Measurements from ENCODE around the gene DIO3.

Gene DIO3

DNA sequence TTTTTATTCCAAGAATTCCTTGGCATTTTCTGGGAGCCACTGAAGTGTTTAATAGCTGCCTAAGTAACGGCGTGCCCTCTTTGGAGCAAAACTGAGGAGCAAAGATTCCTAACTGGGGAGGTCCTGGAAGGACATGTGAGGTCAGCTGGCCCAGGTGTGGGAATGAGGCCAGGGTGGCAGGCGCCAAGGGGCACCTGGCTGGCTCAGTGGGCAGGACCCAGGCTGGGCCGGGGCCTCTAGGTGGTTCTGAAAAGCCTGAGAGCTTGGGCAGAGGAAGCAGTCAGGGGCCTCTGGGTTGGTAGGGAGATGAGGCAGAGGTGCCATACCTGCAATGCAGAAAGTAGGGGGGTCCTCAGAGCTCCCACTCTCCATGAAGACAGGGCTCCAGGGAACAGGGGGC is 27.1 kb upstream of the DIO3 start:
- TF ChIP-seq POLR2AphosphoS5 (IDR thresholded peaks at IDR 0.05; ENCODE audit: low read depth, low read length) (no peak), SIN3A (IDR thresholded peaks at IDR 0.05; ENCODE audit: borderline replicate concordance, insufficient read depth, low read length) (no peak), TAF1 (IDR thresholded peaks at IDR 0.05; ENCODE audit: borderline replicate concordance, insufficient read depth, low read length) (no peak), FOXP2 (optimal IDR thresholded peaks at IDR 0.05; ENCODE audit: borderline replicate concordance, extremely low read depth, extremely low read length, insufficient read depth) (no peak)
- TF ChIP-seq, protein P1, sequence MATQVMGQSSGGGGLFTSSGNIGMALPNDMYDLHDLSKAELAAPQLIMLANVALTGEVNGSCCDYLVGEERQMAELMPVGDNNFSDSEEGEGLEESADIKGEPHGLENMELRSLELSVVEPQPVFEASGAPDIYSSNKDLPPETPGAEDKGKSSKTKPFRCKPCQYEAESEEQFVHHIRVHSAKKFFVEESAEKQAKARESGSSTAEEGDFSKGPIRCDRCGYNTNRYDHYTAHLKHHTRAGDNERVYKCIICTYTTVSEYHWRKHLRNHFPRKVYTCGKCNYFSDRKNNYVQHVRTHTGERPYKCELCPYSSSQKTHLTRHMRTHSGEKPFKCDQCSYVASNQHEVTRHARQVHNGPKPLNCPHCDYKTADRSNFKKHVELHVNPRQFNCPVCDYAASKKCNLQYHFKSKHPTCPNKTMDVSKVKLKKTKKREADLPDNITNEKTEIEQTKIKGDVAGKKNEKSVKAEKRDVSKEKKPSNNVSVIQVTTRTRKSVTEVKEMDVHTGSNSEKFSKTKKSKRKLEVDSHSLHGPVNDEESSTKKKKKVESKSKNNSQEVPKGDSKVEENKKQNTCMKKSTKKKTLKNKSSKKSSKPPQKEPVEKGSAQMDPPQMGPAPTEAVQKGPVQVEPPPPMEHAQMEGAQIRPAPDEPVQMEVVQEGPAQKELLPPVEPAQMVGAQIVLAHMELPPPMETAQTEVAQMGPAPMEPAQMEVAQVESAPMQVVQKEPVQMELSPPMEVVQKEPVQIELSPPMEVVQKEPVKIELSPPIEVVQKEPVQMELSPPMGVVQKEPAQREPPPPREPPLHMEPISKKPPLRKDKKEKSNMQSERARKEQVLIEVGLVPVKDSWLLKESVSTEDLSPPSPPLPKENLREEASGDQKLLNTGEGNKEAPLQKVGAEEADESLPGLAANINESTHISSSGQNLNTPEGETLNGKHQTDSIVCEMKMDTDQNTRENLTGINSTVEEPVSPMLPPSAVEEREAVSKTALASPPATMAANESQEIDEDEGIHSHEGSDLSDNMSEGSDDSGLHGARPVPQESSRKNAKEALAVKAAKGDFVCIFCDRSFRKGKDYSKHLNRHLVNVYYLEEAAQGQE (IDR thresholded peaks at IDR 0.05; ENCODE audit: insufficient read depth in 1 of 2, low read depth in 2 of 2, low read length in 2 of 2): no peak

DNA sequence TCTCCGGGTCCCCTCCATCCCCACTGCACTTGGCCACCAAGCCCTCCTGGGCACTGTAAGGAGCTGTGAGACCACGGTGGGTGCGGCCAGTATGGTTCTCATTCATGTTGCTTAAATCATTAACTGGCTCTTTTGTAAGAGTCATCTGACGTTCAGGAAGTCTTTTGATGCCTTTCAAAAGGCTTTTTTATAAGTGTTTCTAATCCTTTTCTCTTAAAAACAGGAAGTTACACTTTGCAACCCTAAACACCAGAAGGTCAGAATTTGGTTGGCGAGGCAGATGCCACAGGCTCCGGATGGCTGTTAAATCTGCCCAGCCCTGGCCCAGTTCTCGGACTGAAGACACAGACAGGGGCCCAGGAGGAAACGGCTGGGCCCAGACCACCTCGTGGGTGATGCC is 26.1 kb upstream of the DIO3 start:
- no peak for TF ChIP-seq TAF1 (IDR thresholded peaks at IDR 0.05; ENCODE audit: borderline replicate concordance, insufficient read depth, low read length)
- no peak for TF ChIP-seq POLR2AphosphoS5 (IDR thresholded peaks at IDR 0.05; ENCODE audit: low read depth, low read length)
- no peak for TF ChIP-seq SIN3A (IDR thresholded peaks at IDR 0.05; ENCODE audit: borderline replicate concordance, insufficient read depth, low read length)
- TF ChIP-seq FOXP2 (optimal IDR thresholded peaks at IDR 0.05; ENCODE audit: borderline replicate concordance, extremely low read depth, extremely low read length, insufficient read depth): no peak
- TF ChIP-seq, protein P1 (IDR thresholded peaks at IDR 0.05; ENCODE audit: insufficient read depth in 1 of 2, low read depth in 2 of 2, low read length in 2 of 2): no peak

DNA sequence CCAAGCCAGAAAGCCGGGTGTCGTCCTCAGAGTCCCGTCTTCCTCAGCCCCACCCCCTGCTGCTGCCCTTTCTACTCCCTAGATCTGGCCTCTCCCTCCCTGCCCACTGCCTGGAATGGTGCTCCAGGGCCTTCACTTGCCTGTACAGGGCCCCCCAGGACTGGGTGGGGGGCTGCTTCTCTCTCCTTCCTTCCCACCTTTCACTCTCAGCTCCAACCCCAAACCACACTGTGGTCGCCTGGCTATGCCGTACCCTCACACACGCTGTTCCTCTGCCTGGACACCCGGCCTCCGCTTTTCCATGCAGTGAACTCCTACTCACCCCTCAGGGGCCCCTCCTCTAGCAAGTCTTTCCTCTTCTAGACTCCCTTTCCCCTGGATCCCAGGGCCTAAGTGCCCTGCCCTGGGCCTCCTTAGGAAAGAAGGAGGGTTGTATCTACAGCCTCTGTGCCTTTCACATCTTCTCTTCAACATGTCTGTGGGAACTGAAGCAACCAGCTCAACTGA is 25.5 kb upstream of the DIO3 start:
- TF ChIP-seq POLR2AphosphoS5 (IDR thresholded peaks at IDR 0.05; ENCODE audit: low read depth, low read length) (no peak), FOXP2 (optimal IDR thresholded peaks at IDR 0.05; ENCODE audit: borderline replicate concordance, extremely low read depth, extremely low read length, insufficient read depth) (no peak), SIN3A (IDR thresholded peaks at IDR 0.05; ENCODE audit: borderline replicate concordance, insufficient read depth, low read length) (no peak), TAF1 (IDR thresholded peaks at IDR 0.05; ENCODE audit: borderline replicate concordance, insufficient read depth, low read length) (no peak)
- TF ChIP-seq, protein P1 (IDR thresholded peaks at IDR 0.05; ENCODE audit: insufficient read depth in 1 of 2, low read depth in 2 of 2, low read length in 2 of 2): no peak

DNA sequence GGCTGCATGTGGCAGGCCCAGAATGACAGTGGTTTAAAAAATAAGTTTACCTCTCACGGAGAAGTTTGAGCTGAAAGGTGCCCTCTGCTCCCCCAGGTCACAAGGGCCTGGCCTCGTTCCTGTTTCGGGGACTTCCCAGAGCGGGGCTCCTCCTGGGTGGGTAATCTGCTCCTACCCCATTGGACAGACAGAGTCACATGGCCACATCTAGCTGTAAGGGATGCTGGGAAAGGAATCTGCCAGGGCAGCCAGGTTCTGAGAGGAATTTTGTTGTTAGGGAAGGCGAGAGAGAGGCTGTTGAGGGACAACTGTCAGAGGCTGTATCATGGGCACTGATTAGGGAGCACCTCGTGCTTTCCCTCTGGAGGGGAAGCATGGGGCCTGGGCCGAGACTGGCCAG is 24.0 kb upstream of the DIO3 start:
- TF ChIP-seq SIN3A (IDR thresholded peaks at IDR 0.05; ENCODE audit: borderline replicate concordance, insufficient read depth, low read length) (no peak), FOXP2 (optimal IDR thresholded peaks at IDR 0.05; ENCODE audit: borderline replicate concordance, extremely low read depth, extremely low read length, insufficient read depth) (no peak), POLR2AphosphoS5 (IDR thresholded peaks at IDR 0.05; ENCODE audit: low read depth, low read length) (no peak), TAF1 (IDR thresholded peaks at IDR 0.05; ENCODE audit: borderline replicate concordance, insufficient read depth, low read length) (no peak)
- TF ChIP-seq, protein P1 (IDR thresholded peaks at IDR 0.05; ENCODE audit: insufficient read depth in 1 of 2, low read depth in 2 of 2, low read length in 2 of 2): no peak

DNA sequence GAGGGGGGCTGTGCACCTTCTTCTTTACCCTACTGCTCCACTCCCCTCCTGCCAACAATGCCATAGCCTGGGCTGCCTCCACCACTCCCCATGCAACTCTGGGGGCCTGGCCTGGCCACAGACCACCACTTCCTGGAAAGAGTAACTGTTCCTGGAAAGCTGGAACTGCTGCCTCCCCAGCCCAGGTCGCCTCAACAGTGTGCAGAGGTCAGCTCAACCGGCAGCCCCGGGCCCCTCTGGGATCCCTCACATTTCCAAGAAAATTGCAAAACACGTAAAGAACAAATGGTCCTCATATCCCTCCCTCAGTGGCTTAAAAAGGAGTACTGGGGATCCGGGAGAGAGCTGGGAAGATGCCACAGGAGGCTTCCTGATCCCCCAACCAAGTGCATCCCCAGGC is 22.4 kb upstream of the DIO3 start:
- TF ChIP-seq, protein P1 (IDR thresholded peaks at IDR 0.05; ENCODE audit: insufficient read depth in 1 of 2, low read depth in 2 of 2, low read length in 2 of 2): no peak
- TF ChIP-seq SIN3A (IDR thresholded peaks at IDR 0.05; ENCODE audit: borderline replicate concordance, insufficient read depth, low read length) (no peak), TAF1 (IDR thresholded peaks at IDR 0.05; ENCODE audit: borderline replicate concordance, insufficient read depth, low read length) (no peak), POLR2AphosphoS5 (IDR thresholded peaks at IDR 0.05; ENCODE audit: low read depth, low read length) (no peak), FOXP2 (optimal IDR thresholded peaks at IDR 0.05; ENCODE audit: borderline replicate concordance, extremely low read depth, extremely low read length, insufficient read depth) (no peak)

Data from PFSK-1 (cell line).